HepG2 (cell line): Measurements from ENCODE around the gene TEX47. TPM values are rescaled to one million over a fixed set of nuclear protein-coding genes. Genes with fewer than 3 reads are reported as not detected.

Source experiments
- ATAC-seq: fragments of 200-7000 bp; cut with Tn5 transposase; 3 replicates; pipeline ENCODE4 v1.9.1; 2020; ENCODE audit warnings: mild to moderate bottlenecking, moderate library complexity
- BruUV-seq: library from RNA; stranded (reverse); fragments of 400-500 nt; replicated peaks from 2 replicates; lab custom pipeline; 2021; lab: Mats Ljungman, UMichigan
- CTCF ChIA-PET: fragments of 300-600 bp; formaldehyde crosslinking; extraction: SDS; loops from one replicate; lab custom pipeline; 2021; ENCODE audit warnings: low total read pairs, inconsistent platforms, low intra/inter-chr PET ratio; lab: Yijun Ruan, JAX
- POLR2A ChIA-PET: fragments of 350-600 bp; sonication (Branson Sonifier 250); formaldehyde crosslinking; loops from one replicate; lab custom pipeline; 2020; ENCODE audit warnings: antibody characterized with exemption, inconsistent platforms; lab: Yijun Ruan, JAX
- DNase-seq: peaks from one replicate; pipeline ENCODE4 v3.0.0-alpha.2; 2015; ENCODE audit warnings: low spot score
- FAIRE-seq: peaks from 3 replicates; lab custom pipeline; 2011; peaks lifted over from hg19 to GRCh38; lab: Jason Lieb, UNC
- H2AFZ ChIP-seq: one replicate; pipeline ENCODE4 v1.6.1; 2011; ENCODE audit warnings: low read length, inconsistent platforms
- H3K27ac ChIP-seq: fragments of 300-600 bp; 3 replicates; pipeline ENCODE4 v1.8.0; 2011; ENCODE audit warnings: mixed run types, mild to moderate bottlenecking, mixed read lengths, low read length, inconsistent platforms; ENCODE audit not compliant: insufficient read depth; ENCODE audit errors: extremely low read length
- H3K27me3 ChIP-seq, 2 experiments: fragments of 200-600 bp in 1 of 2; 2 replicates in 1 of 2; 3 replicates in 1 of 2; pipeline versions ENCODE4 v1.6.0 to v1.8.0; 2011; ENCODE audit warnings: low read length in 2 of 2, mild to moderate bottlenecking in 2 of 2, moderate library complexity in 2 of 2, inconsistent platforms in 1 of 2; ENCODE audit not compliant: insufficient read depth in 2 of 2, control insufficient read depth in 1 of 2
- H3K36me3 ChIP-seq, 2 experiments: fragments of 200-600 bp in 1 of 2; replicated peaks in 1 of 2; 2 replicates in 1 of 2; 3 replicates in 1 of 2; pipeline versions ENCODE4 v1.5.1 to v1.8.0; 2011; ENCODE audit warnings: low read length in 2 of 2, inconsistent platforms in 1 of 2; ENCODE audit not compliant: insufficient read depth in 2 of 2, control insufficient read depth in 1 of 2
- H3K4me1 ChIP-seq: 2 replicates; pipeline ENCODE4 v1.5.1; 2012; ENCODE audit warnings: low read length, inconsistent platforms; ENCODE audit not compliant: insufficient read depth
- H3K4me2 ChIP-seq: 2 replicates; pipeline ENCODE4 v1.6.0; 2011; ENCODE audit warnings: low read depth, low read length, inconsistent platforms
- H3K4me3 ChIP-seq, 3 experiments: fragments of 200-600 bp in 1 of 3; sonication (generic), shearing (Covaris generic) in 1 of 3; replicated peaks in 1 of 3; 2 replicates each; pipeline ENCODE4 v1.5.1; 2011 to 2016; ENCODE audit warnings: low read length in 3 of 3, inconsistent platforms in 2 of 3, low read depth in 2 of 3, mild to moderate bottlenecking in 2 of 3, control low read depth in 1 of 3, mixed read lengths in 1 of 3; ENCODE audit not compliant: insufficient read depth in 1 of 3
- H3K79me2 ChIP-seq: one replicate; pipeline ENCODE4 v1.6.1; 2011; ENCODE audit warnings: low read length, inconsistent platforms; ENCODE audit not compliant: insufficient read depth
- H3K9ac ChIP-seq: 2 replicates; pipeline ENCODE4 v1.6.0; 2011; ENCODE audit warnings: mild to moderate bottlenecking, low read depth, low read length, inconsistent platforms; ENCODE audit not compliant: insufficient read depth
- H3K9me3 ChIP-seq: 2 replicates; pipeline ENCODE4 v1.5.1; 2012; ENCODE audit warnings: mild to moderate bottlenecking, low read length
- H4K20me1 ChIP-seq: 2 replicates; pipeline ENCODE4 v1.6.0; 2011; ENCODE audit warnings: inconsistent platforms, mild to moderate bottlenecking, low read length, moderate library complexity; ENCODE audit not compliant: insufficient read depth
- E2F5 ChIP-seq: sonication (generic); formaldehyde crosslinking; conservative IDR thresholded peaks from 2 replicates; pipeline ENCODE4 v1.4.0; 2020; ENCODE audit warnings: missing genetic modification reagents
- HDAC6 ChIP-seq: fragments of 200-600 bp; sonication (generic); IDR thresholded peaks from 2 replicates; pipeline ENCODE4 v1.7.0; 2017; ENCODE audit warnings: mild to moderate bottlenecking, antibody characterized with exemption, low read length, low read depth
- MYNN ChIP-seq: sonication (generic); formaldehyde crosslinking; IDR thresholded peaks from 2 replicates; pipeline ENCODE4 v1.4.0; 2020; ENCODE audit warnings: mild to moderate bottlenecking, low read depth, missing genetic modification reagents
- SIX1 ChIP-seq: sonication (generic); formaldehyde crosslinking; IDR thresholded peaks from 2 replicates; pipeline ENCODE4 v1.4.0; 2020; ENCODE audit warnings: missing genetic modification reagents, borderline replicate concordance
- SKIL ChIP-seq: sonication (generic); formaldehyde crosslinking; IDR thresholded peaks from 2 replicates; pipeline ENCODE4 v1.8.0; 2022; ENCODE audit warnings: missing genetic modification reagents, mild to moderate bottlenecking, moderate library complexity, borderline replicate concordance
- SP4 ChIP-seq: sonication (generic); formaldehyde crosslinking; IDR thresholded peaks from 2 replicates; pipeline ENCODE4 v1.8.1; 2023; ENCODE audit warnings: mild to moderate bottlenecking, missing genetic modification reagents
- ZNF468 ChIP-seq: sonication (generic); formaldehyde crosslinking; IDR thresholded peaks from 2 replicates; pipeline ENCODE4 v1.8.0; 2022; ENCODE audit warnings: mild to moderate bottlenecking, moderate library complexity, missing genetic modification reagents
- ZNF556 ChIP-seq: sonication (generic); formaldehyde crosslinking; IDR thresholded peaks from 2 replicates; pipeline ENCODE4 v1.4.0; 2020; ENCODE audit warnings: mild to moderate bottlenecking, missing genetic modification reagents, borderline replicate concordance
- ZNF704 ChIP-seq: sonication (generic); formaldehyde crosslinking; IDR thresholded peaks from 2 replicates; pipeline ENCODE4 v1.8.1; 2023; ENCODE audit warnings: mild to moderate bottlenecking, inconsistent platforms, moderate library complexity, missing genetic modification reagents, borderline replicate concordance
- ZSCAN22 ChIP-seq: sonication (generic); formaldehyde crosslinking; IDR thresholded peaks from 2 replicates; pipeline ENCODE4 v1.4.0; 2020; ENCODE audit warnings: mild to moderate bottlenecking, missing genetic modification reagents
- WGBS: methylation state at CpG from one replicate; pipeline ENCODE4 v1.1.6; 2017; ENCODE audit warnings: low lambda C conversion rate; 5-methylcytosine and 5-hydroxymethylcytosine counted together
- in situ Hi-C: cut with HindIII; loops from 2 replicates; pipeline ENCODE4 v1.10.0; 2017; ENCODE audit warnings: low pct_unique_long_range_greater_than_20kb; ENCODE audit not compliant: extremely low pct_ligation_motif_present
- intact Hi-C: fragments of 100-400 bp; cut with micrococcal nuclease; formaldehyde crosslinking; loops from one replicate; pipeline ENCODE4 v1.10.0; 2022; ENCODE audit not compliant: unreplicated experiment
- polyA plus RNA-seq, 8 experiments: library from polyadenylated mRNA; depleted of rRNA in 3 of 8; stranded (reverse) in 7 of 8; unstranded in 1 of 8; fragments of >200 nt; fragmentation: Illumina TruSeq in 4 of 8; extraction: Trizol in 4 of 8; gene quantifications; 2 replicates each; pipeline versions ENCODE4 v1.2.1 to v1.2.3, GENCODE V29; 2011 to 2016; ENCODE audit warnings: low read depth in 4 of 8, missing spikeins in 1 of 8, mixed read lengths in 1 of 8; ENCODE audit not compliant: insufficient read depth in 1 of 8
- total RNA-seq, 5 experiments: library from RNA; depleted of rRNA; stranded (reverse); fragments of >200 nt; fragmentation: Illumina TruSeq; extraction: Trizol; gene quantifications; 2 replicates each; pipeline ENCODE4 v1.2.3, GENCODE V29; 2016; ENCODE audit warnings: low read depth in 1 of 5

Gene TEX47
- total and polyA plus RNA-seq, 2 of the 13 experiments (the other 11 are each of a cell fraction or from before 2014, with no cell fraction given): not detected

GRCh38 chr7:88826222-88826621 lies 30.7 kb upstream of the TEX47 start:
- H3K4me1 ChIP-seq: no peaks in the 10 kb centered on the region
- no peaks in the 10 kb centered on the region for H4K20me1 ChIP-seq
- H3K9me3 ChIP-seq: no peaks in the 10 kb centered on the region
- H3K36me3 ChIP-seq: no peaks in the 10 kb centered on the region
- TF ChIP-seq SKIL (CRISPR knock-in tag) (no peak), MYNN (CRISPR knock-in tag) (no peak), E2F5 (CRISPR knock-in tag) (no peak), SIX1 (CRISPR knock-in tag) (no peak), ZNF704 (no peak), HDAC6 (no peak), ZNF556 (CRISPR knock-in tag) (no peak), ZSCAN22 (no peak), SP4 (no peak), ZNF468 (CRISPR knock-in tag) (no peak)
- TF ChIP-seq, all 625 proteins: peak for 0
- ATAC-seq (no peak), FAIRE-seq (no peak), DNase-seq (no peak)
- intact Hi-C loops: no loop called here
- ChIA-PET CTCF (no interaction called here), POLR2A (no interaction called here)
- Histone ChIP-seq H3K79me2 (no peaks in the 10 kb centered on the region), H3K4me3 (no peak overlapping the region), H3K27me3 (no peaks in the 10 kb centered on the region), H3K9ac (no peak overlapping the region), H2AFZ (no peak overlapping the region), H3K4me2 (no peak overlapping the region), H3K27ac (no peak overlapping the region)
- in situ Hi-C loops: loop anchor here (25.0 kb wide), 1 partner anchor 589 kb away; no protein-coding TSS in a partner anchor
- no TSS peak for BruUV-seq
- 32% methylated on average over 3 of the region's 3 CpGs for WGBS
